GM12878 (cell line): ENCODE results near the gene PRKG1. TPM values are rescaled to one million over a fixed set of nuclear protein-coding genes. Genes with fewer than 3 reads are reported as not detected.

ENCODE experiments used
- CHD1 ChIP-seq: IDR thresholded peaks from 2 replicates; pipeline ENCODE4 v1.6.1; 2012; ENCODE audit warnings: low read depth, low read length, improper control_type of control experiment
- CUX1 ChIP-seq: IDR thresholded peaks from 2 replicates; pipeline ENCODE4 v1.6.1; 2012; ENCODE audit warnings: improper control_type of control experiment, low read depth, low read length; ENCODE audit not compliant: insufficient replicate concordance
- DPF2 ChIP-seq: fragments of 450-650 bp; IDR thresholded peaks from 2 replicates; pipeline ENCODE4 v1.6.1; 2017; ENCODE audit warnings: mild to moderate bottlenecking
- GATAD2B ChIP-seq: fragments of 450-650 bp; conservative IDR thresholded peaks from 2 replicates; pipeline ENCODE4 v1.6.1; 2017; ENCODE audit warnings: low read depth, mild to moderate bottlenecking, moderate library complexity
- POLR2AphosphoS2 ChIP-seq: IDR thresholded peaks from 2 replicates; pipeline ENCODE4 v1.6.1; 2011; ENCODE audit warnings: low read depth, mild to moderate bottlenecking, low read length, improper control_type of control experiment, moderate library complexity
- RAD51 ChIP-seq: fragments of 450-650 bp; IDR thresholded peaks from 2 replicates; pipeline ENCODE4 v1.6.1; 2016; ENCODE audit warnings: moderate library complexity, mild to moderate bottlenecking, inconsistent platforms
- ZNF622 ChIP-seq: fragments of 450-650 bp; IDR thresholded peaks from 2 replicates; pipeline ENCODE4 v1.6.1; 2017; ENCODE audit warnings: mild to moderate bottlenecking, inconsistent platforms
- polyA plus RNA-seq, 11 experiments: library from polyadenylated mRNA; depleted of rRNA in 4 of 11; unstranded in 6 of 11; stranded (reverse) in 5 of 11; fragments of >200 nt; fragmentation: Nextera tagmentation in 4 of 11; fragmentation: Illumina TruSeq in 1 of 11; extraction: Ambion mirVana in 4 of 11; extraction: Trizol in 1 of 11; gene quantifications; 1 replicate in 1 of 11; 2 replicates in 10 of 11; pipeline versions ENCODE4 v1.2.1 to v1.2.3, GENCODE V29; 2011 to 2016; ENCODE audit warnings: inconsistent platforms in 2 of 11, missing spikeins in 2 of 11, low read depth in 1 of 11
- total RNA-seq, 4 experiments: library from RNA; depleted of rRNA in 3 of 4; stranded (reverse); fragments of >200 nt in 3 of 4; fragmentation: Illumina TruSeq in 1 of 4; extraction: Trizol in 1 of 4; gene quantifications; 2 replicates each; pipeline versions ENCODE4 v1.2.1 to v1.2.3, GENCODE V29; 2013 to 2021
- TF ChIP-seq, protein P1 (sequence below): fragments of 150-350 bp; IDR thresholded peaks from 2 replicates; pipeline ENCODE4 v1.6.1; 2016; ENCODE audit warnings: low read depth, low read length
- TF ChIP-seq, protein P2 (sequence below): fragments of 450-650 bp; IDR thresholded peaks from 2 replicates; pipeline ENCODE4 v1.6.1; 2017; ENCODE audit warnings: mild to moderate bottlenecking, low read depth, inconsistent platforms; ENCODE audit not compliant: poor library complexity, severe bottlenecking

Gene PRKG1
- total and polyA plus RNA-seq, 10 of the 15 experiments (the other 5 are each of a cell fraction or from before 2014, with no cell fraction given) = 0.04 to 0.05 TPM; not detected in 8

DNA sequence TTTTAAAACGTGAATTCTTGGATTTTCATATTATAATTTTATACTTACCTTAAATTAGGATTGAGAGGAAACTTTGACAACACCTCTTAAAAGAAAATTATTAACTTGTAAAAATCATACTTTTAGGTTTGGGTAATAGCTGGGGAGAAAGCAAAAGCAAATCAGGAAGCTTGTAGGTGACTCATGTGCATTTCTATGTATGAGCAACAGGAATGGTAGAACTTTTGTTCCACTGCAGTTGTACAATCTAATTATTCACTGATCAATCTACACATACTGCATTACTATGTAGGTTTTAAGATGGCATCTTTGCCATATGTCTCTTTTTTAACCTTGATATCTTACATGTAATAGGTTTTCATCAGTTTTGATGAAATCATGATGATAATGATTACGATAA is 223.2 kb downstream of the PRKG1 start (continued):
- TF ChIP-seq, protein P1, sequence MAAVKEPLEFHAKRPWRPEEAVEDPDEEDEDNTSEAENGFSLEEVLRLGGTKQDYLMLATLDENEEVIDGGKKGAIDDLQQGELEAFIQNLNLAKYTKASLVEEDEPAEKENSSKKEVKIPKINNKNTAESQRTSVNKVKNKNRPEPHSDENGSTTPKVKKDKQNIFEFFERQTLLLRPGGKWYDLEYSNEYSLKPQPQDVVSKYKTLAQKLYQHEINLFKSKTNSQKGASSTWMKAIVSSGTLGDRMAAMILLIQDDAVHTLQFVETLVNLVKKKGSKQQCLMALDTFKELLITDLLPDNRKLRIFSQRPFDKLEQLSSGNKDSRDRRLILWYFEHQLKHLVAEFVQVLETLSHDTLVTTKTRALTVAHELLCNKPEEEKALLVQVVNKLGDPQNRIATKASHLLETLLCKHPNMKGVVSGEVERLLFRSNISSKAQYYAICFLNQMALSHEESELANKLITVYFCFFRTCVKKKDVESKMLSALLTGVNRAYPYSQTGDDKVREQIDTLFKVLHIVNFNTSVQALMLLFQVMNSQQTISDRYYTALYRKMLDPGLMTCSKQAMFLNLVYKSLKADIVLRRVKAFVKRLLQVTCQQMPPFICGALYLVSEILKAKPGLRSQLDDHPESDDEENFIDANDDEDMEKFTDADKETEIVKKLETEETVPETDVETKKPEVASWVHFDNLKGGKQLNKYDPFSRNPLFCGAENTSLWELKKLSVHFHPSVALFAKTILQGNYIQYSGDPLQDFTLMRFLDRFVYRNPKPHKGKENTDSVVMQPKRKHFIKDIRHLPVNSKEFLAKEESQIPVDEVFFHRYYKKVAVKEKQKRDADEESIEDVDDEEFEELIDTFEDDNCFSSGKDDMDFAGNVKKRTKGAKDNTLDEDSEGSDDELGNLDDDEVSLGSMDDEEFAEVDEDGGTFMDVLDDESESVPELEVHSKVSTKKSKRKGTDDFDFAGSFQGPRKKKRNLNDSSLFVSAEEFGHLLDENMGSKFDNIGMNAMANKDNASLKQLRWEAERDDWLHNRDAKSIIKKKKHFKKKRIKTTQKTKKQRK = no peak
- TF ChIP-seq ZNF622 (no peak), GATAD2B (no peak), CUX1 (no peak), POLR2AphosphoS2 (no peak), DPF2 (no peak), RAD51 (no peak), CHD1 (no peak)
- TF ChIP-seq, protein P2, sequence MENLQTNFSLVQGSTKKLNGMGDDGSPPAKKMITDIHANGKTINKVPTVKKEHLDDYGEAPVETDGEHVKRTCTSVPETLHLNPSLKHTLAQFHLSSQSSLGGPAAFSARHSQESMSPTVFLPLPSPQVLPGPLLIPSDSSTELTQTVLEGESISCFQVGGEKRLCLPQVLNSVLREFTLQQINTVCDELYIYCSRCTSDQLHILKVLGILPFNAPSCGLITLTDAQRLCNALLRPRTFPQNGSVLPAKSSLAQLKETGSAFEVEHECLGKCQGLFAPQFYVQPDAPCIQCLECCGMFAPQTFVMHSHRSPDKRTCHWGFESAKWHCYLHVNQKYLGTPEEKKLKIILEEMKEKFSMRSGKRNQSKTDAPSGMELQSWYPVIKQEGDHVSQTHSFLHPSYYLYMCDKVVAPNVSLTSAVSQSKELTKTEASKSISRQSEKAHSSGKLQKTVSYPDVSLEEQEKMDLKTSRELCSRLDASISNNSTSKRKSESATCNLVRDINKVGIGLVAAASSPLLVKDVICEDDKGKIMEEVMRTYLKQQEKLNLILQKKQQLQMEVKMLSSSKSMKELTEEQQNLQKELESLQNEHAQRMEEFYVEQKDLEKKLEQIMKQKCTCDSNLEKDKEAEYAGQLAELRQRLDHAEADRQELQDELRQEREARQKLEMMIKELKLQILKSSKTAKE = no peak
